AG04449 (cell line): ENCODE results near the gene ERMARD.

Source experiments
- CTCF ChIA-PET: fragments of 350-600 bp; formaldehyde crosslinking; extraction: SDS; loops from one replicate; lab custom pipeline; 2021; ENCODE audit warnings: antibody characterized with exemption; lab: Yijun Ruan, JAX
- POLR2A ChIA-PET: fragments of 400-600, 350-600 bp; formaldehyde crosslinking; extraction: SDS; loops from one replicate; lab custom pipeline; 2020; ENCODE audit warnings: antibody characterized with exemption, inconsistent platforms; lab: Yijun Ruan, JAX
- DNase-seq: peaks from one replicate; pipeline ENCODE4 v3.0.0-alpha.2; 2010; ENCODE audit warnings: low read depth, low spot score
- H3K4me3 ChIP-seq: 2 replicates; pipeline ENCODE4 v1.5.1; 2011; ENCODE audit warnings: low read depth, mild to moderate bottlenecking, control low read depth, low read length
- CTCF ChIP-seq: IDR thresholded peaks from one replicate; pipeline ENCODE4 v1.5.1; 2011; ENCODE audit warnings: mild to moderate bottlenecking, moderate library complexity, low read length, control low read depth, inconsistent platforms; ENCODE audit not compliant: insufficient read depth; ENCODE audit errors: missing control alignments

Gene ERMARD

GRCh38 chr6:169800668-169801395, 49.4 kb downstream of the ERMARD start:
- ChIA-PET CTCF (interaction anchor here (1.0 to 5.3 kb wide), 2 partner anchors 10 to 11 kb away, joined by 3 to 39 read pairs; no protein-coding TSS in a partner anchor), POLR2A (no interaction called here)
- TF ChIP-seq CTCF: no peak
- DNase-seq: no peak
- H3K4me3 ChIP-seq: no peak overlapping the region

- no peak for DNase-seq
- no peak for TF ChIP-seq CTCF
- ChIA-PET CTCF (interaction anchor here (2.8 to 5.3 kb wide), 2 partner anchors 12 to 716 kb away, joined by 11 to 39 read pairs; no protein-coding TSS in a partner anchor), POLR2A (no interaction called here)
- no peak overlapping the region for H3K4me3 ChIP-seq
Measured at GRCh38 chr6:169801396-169802160, 50.2 kb downstream of the ERMARD start.

GRCh38 chr6:169802790-169803189, 51.4 kb downstream of the ERMARD start:
- CTCF ChIA-PET: interaction anchor here (0.7 to 5.3 kb wide), 4 partner anchors 13 to 727 kb away, joined by 3 to 39 read pairs (median 8); no protein-coding TSS in a partner anchor
- POLR2A ChIA-PET: no interaction called here
- no peak for DNase-seq
- no peak overlapping the region for H3K4me3 ChIP-seq
- no peak for TF ChIP-seq CTCF

- no peak for DNase-seq
- TF ChIP-seq CTCF: no peak
- POLR2A ChIA-PET: interaction anchor here (0.8 kb wide), 1 partner anchor 10 kb away, joined by 4 read pairs; no protein-coding TSS in a partner anchor
- no peak overlapping the region for H3K4me3 ChIP-seq
- CTCF ChIA-PET: interaction anchor here (0.6 to 5.3 kb wide), 6 partner anchors 10 to 726 kb away, joined by 3 to 39 read pairs (median 4); no protein-coding TSS in a partner anchor
Measured at GRCh38 chr6:169803271-169803811, 51.9 kb downstream of the ERMARD start.

GRCh38 chr6:169803816-169804340, 52.5 kb downstream of the ERMARD start:
- no peak for TF ChIP-seq CTCF
- ChIA-PET CTCF (interaction anchor here (0.6 to 5.3 kb wide), 7 partner anchors 11 to 727 kb away, joined by 3 to 39 read pairs (median 11); no protein-coding TSS in a partner anchor), POLR2A (interaction anchor here (0.8 kb wide), 1 partner anchor 10 kb away, joined by 4 read pairs; no protein-coding TSS in a partner anchor)
- no peak overlapping the region for H3K4me3 ChIP-seq
- DNase-seq: no peak
